Peyer's patch (tissue), 4 donors: ENCODE results near the gene PAEP.

Experiments used
- POLR2A ChIP-seq, 2 donors: fragments of 450-650 bp; IDR thresholded peaks; one replicate each; pipeline ENCODE4 v1.5.1; 2017; ENCODE audit warnings: antibody characterized with exemption in 2 of 2, mild to moderate bottlenecking in 2 of 2, moderate library complexity in 2 of 2
- TF ChIP-seq, protein P1 (sequence below), 6 experiments: fragments of 450-650 bp in 4 of 6; fragments of 200-600 bp in 2 of 6; sonication (generic) in 1 of 6; IDR thresholded peaks; one replicate each; pipeline ENCODE4 v1.5.1; 2017 to 2019; ENCODE audit warnings: antibody characterized with exemption in 6 of 6, mild to moderate bottlenecking in 3 of 6, moderate library complexity in 1 of 6

DNA sequence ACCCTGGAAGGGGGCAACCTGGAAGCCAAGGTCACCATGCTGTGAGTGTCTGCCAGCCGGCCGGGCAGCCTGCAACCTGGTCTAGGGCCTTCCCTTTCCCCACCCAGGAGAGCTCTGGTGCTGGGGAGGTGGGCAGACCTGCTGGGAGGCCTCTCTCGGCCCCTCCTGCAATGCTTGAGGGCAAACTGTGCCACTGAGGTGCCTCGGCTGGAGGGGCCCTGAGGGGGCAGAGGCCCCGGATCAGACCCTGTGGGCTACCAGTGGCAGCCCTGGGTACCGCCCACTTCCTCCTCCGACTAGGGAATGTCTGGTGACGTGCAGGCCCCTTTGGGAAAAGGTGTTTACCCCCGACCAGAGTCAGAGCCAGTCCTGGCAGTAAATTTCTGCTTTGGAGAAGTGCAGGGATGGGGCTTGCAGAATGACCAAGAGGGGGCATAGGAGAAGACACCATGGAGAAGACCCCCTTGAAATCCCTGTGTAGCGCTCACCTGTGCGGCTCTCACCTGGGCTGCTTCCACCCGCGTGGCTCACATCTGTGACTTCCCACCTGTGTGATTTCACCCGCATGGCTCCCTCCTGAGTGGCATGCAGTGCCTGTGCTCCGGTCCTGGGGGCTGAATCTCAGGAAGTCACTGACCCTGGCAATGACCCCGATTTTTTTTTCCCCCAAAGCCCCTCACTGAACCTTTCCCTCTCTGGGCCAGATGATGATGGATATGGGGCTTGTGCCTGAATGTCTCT, 39.2 kb upstream of the PAEP start:
- TF ChIP-seq, protein P1, sequence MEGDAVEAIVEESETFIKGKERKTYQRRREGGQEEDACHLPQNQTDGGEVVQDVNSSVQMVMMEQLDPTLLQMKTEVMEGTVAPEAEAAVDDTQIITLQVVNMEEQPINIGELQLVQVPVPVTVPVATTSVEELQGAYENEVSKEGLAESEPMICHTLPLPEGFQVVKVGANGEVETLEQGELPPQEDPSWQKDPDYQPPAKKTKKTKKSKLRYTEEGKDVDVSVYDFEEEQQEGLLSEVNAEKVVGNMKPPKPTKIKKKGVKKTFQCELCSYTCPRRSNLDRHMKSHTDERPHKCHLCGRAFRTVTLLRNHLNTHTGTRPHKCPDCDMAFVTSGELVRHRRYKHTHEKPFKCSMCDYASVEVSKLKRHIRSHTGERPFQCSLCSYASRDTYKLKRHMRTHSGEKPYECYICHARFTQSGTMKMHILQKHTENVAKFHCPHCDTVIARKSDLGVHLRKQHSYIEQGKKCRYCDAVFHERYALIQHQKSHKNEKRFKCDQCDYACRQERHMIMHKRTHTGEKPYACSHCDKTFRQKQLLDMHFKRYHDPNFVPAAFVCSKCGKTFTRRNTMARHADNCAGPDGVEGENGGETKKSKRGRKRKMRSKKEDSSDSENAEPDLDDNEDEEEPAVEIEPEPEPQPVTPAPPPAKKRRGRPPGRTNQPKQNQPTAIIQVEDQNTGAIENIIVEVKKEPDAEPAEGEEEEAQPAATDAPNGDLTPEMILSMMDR (IDR thresholded peaks at IDR 0.05), result no peak
- TF ChIP-seq POLR2A (IDR thresholded peaks at IDR 0.05), result no peak
